ENCODE measurements around the gene TRPM2.
A peak's percentile ranks its signal among the peaks of the same experiment; 100 is the strongest.

The TRPM2 gene

GRCh38 chr21:44466996-44467858 is 113.8 kb downstream of the TRPM2 start:
- DNase-seq = no peak

- no peak for DNase-seq
Measured at GRCh38 chr21:44467859-44468195, 114.4 kb downstream of the TRPM2 start.

- no peak for DNase-seq
Measured at GRCh38 chr21:44471341-44471740, 117.9 kb downstream of the TRPM2 start.

- no peak for DNase-seq
Measured at GRCh38 chr21:44471996-44472395, 118.6 kb downstream of the TRPM2 start.

GRCh38 chr21:44473915-44474555 is 120.6 kb downstream of the TRPM2 start:
- DNase-seq = no peak

GRCh38 chr21:44475266-44475845 is 121.9 kb downstream of the TRPM2 start:
- DNase-seq = no peak

GRCh38 chr21:44477131-44477530 is 123.7 kb downstream of the TRPM2 start:
- DNase-seq = no peak

GRCh38 chr21:44477712-44478111 is 124.3 kb downstream of the TRPM2 start:
- no peak for DNase-seq

- DNase-seq = no peak
Measured at GRCh38 chr21:44478124-44478800, 124.8 kb downstream of the TRPM2 start.

GRCh38 chr21:44478801-44479167 is 125.4 kb downstream of the TRPM2 start:
- no peak for DNase-seq

GRCh38 chr21:44479556-44480199 is 126.3 kb downstream of the TRPM2 start:
- DNase-seq = peak; percentile 60

GRCh38 chr21:44480200-44481053 is 127.0 kb downstream of the TRPM2 start:
- DNase-seq = no peak

- no peak for DNase-seq
Measured at GRCh38 chr21:44482581-44483287, 129.3 kb downstream of the TRPM2 start.

- DNase-seq = no peak
Measured at GRCh38 chr21:44483288-44484237, 130.1 kb downstream of the TRPM2 start.

GRCh38 chr21:44484498-44485253 is 131.3 kb downstream of the TRPM2 start:
- DNase-seq = no peak

GRCh38 chr21:44485254-44485793 is 131.9 kb downstream of the TRPM2 start:
- DNase-seq = peak; percentile 71

GRCh38 chr21:44485796-44486195 is 132.4 kb downstream of the TRPM2 start:
- DNase-seq = peak; percentile 7

- no peak for DNase-seq
Measured at GRCh38 chr21:44486302-44486701, 132.9 kb downstream of the TRPM2 start.

- peak; percentile 78 for DNase-seq
Measured at GRCh38 chr21:44487831-44488230, 134.4 kb downstream of the TRPM2 start.

All from activated CD4-positive, alpha-beta T cell treated with anti-CD3 and anti-CD28 coated beads for 48 hours (primary cell).